Measurements from ENCODE around the gene AK3.

- no peak for TF ChIP-seq EZH2 (IDR thresholded peaks at IDR 0.05; ENCODE audit: insufficient read depth, poor library complexity, severe bottlenecking)
- no peak for TF ChIP-seq EZH2phosphoT487 (IDR thresholded peaks at IDR 0.05; ENCODE audit: insufficient read depth, low read depth)
These were observed 77.8 kb downstream of the AK3 start for GRCh38 chr9:4662989-4663792.
